SK-N-SH (cell line): Measurements from ENCODE around the gene DLG2. TPM values are rescaled to one million over a fixed set of nuclear protein-coding genes. Genes with fewer than 3 reads are reported as not detected.

Experiments used
- CTCF ChIA-PET: fragments of 300-600, 350-600 bp; formaldehyde crosslinking; extraction: SDS; loops from one replicate; lab custom pipeline; 2021; lab: Yijun Ruan, JAX
- POLR2A ChIA-PET: fragments of 350-600 bp; sonication (Branson Sonifier 250); formaldehyde crosslinking; extraction: SDS; loops from one replicate; lab custom pipeline; 2020; ENCODE audit warnings: antibody characterized with exemption, inconsistent platforms; lab: Yijun Ruan, JAX
- DNase-seq: peaks from one replicate; pipeline ENCODE4 v3.0.0; 2012
- H2AFZ ChIP-seq: fragments of 200-600 bp; sonication (generic); 2 replicates; pipeline ENCODE4 v1.8.1; 2016; ENCODE audit warnings: antibody characterized with exemption, mild to moderate bottlenecking, low read depth
- H3F3A ChIP-seq: fragments of 200-600 bp; sonication (generic); replicated peaks from 2 replicates; pipeline ENCODE3; 2016; ENCODE audit warnings: antibody characterized with exemption, mild to moderate bottlenecking; ENCODE audit not compliant: insufficient read depth
- H3K27ac ChIP-seq, 2 experiments: fragments of 200-500 bp in 1 of 2; fragments of 200-600 bp in 1 of 2; sonication (Bioruptor generic) in 1 of 2; sonication (generic), shearing (Covaris generic) in 1 of 2; 2 replicates each; pipeline versions ENCODE4 v1.5.1 to v1.6.1; 2014 to 2016; ENCODE audit warnings: low read depth in 2 of 2, inconsistent platforms in 1 of 2, low read length in 1 of 2, mild to moderate bottlenecking in 1 of 2, mixed read lengths in 1 of 2
- H3K27me3 ChIP-seq: fragments of 200-600 bp; sonication (generic), shearing (Covaris generic); 2 replicates; pipeline ENCODE4 v1.6.1; 2016; ENCODE audit warnings: mixed run types; ENCODE audit not compliant: insufficient read depth
- H3K36me3 ChIP-seq, 2 experiments: fragments of 200-500 bp in 1 of 2; fragments of 200-600 bp in 1 of 2; sonication (Bioruptor generic) in 1 of 2; sonication (generic) in 1 of 2; replicated peaks in 1 of 2; 2 replicates each; pipeline versions ENCODE3 to v1.5.1; 2014 to 2016; ENCODE audit warnings: low read length in 1 of 2, mild to moderate bottlenecking in 1 of 2; ENCODE audit not compliant: insufficient read depth in 2 of 2, control insufficient read depth in 1 of 2
- H3K4me1 ChIP-seq, 2 experiments: fragments of 200-500 bp in 1 of 2; fragments of 200-600 bp in 1 of 2; sonication (Bioruptor generic) in 1 of 2; sonication (generic), shearing (Covaris generic) in 1 of 2; 2 replicates each; pipeline versions ENCODE4 v1.5.1 to v1.6.1; 2014 to 2016; ENCODE audit warnings: low read depth in 1 of 2, low read length in 1 of 2, mixed run types in 1 of 2; ENCODE audit not compliant: insufficient read depth in 2 of 2, control insufficient read depth in 1 of 2
- H3K4me2 ChIP-seq: fragments of 200-600 bp; sonication (generic), shearing (Covaris generic); 2 replicates; pipeline ENCODE4 v1.6.1; 2017; ENCODE audit warnings: mixed run types
- H3K4me3 ChIP-seq, 2 experiments: fragments of 200-500 bp in 1 of 2; fragments of 200-600 bp in 1 of 2; sonication (Bioruptor generic) in 1 of 2; sonication (generic), shearing (Covaris generic) in 1 of 2; 2 replicates each; pipeline versions ENCODE4 v1.5.1 to v1.8.1; 2014 to 2016; ENCODE audit warnings: low read depth in 2 of 2, inconsistent platforms in 1 of 2, low read length in 1 of 2, mild to moderate bottlenecking in 1 of 2, mixed read lengths in 1 of 2, moderate library complexity in 1 of 2
- H3K79me2 ChIP-seq: fragments of 200-600 bp; sonication (generic); 2 replicates; pipeline ENCODE4 v1.8.1; 2017; ENCODE audit warnings: mild to moderate bottlenecking; ENCODE audit not compliant: insufficient read depth
- H3K9ac ChIP-seq: fragments of 200-600 bp; sonication (generic); 2 replicates; pipeline ENCODE4 v1.6.1; 2017; ENCODE audit warnings: mixed run types
- H3K9me2 ChIP-seq: fragments of 200-600 bp; sonication (generic); 2 replicates; pipeline ENCODE4 v1.6.1; 2017; ENCODE audit warnings: mixed run types
- H3K9me3 ChIP-seq: fragments of 200-600 bp; sonication (generic); 2 replicates; pipeline ENCODE4 v1.6.1; 2017; ENCODE audit warnings: mixed run types, mild to moderate bottlenecking, moderate library complexity
- H4K20me1 ChIP-seq: fragments of 200-600 bp; sonication (generic); 2 replicates; pipeline ENCODE4 v1.6.1; 2017; ENCODE audit warnings: mild to moderate bottlenecking, mixed run types; ENCODE audit not compliant: insufficient read depth
- EP300 ChIP-seq, 2 experiments: IDR thresholded peaks; 2 replicates each; pipeline versions ENCODE4 v1.4.0 to v1.6.1; 2012; ENCODE audit warnings: borderline replicate concordance in 1 of 2, low read depth in 1 of 2, low read length in 1 of 2
- EZH2phosphoT487 ChIP-seq: fragments of 200-600 bp; sonication (generic); IDR thresholded peaks from 2 replicates; pipeline ENCODE4 v1.6.1; 2017; ENCODE audit warnings: low read depth, mixed run types, mild to moderate bottlenecking, antibody characterized with exemption, moderate library complexity, borderline replicate concordance
- FOXJ3 ChIP-seq: sonication (generic); formaldehyde crosslinking; IDR thresholded peaks from 2 replicates; pipeline ENCODE4 v1.5.1; 2020; ENCODE audit warnings: mild to moderate bottlenecking, missing genetic modification reagents
- GABPA ChIP-seq: IDR thresholded peaks from 2 replicates; pipeline ENCODE4 v1.4.0; 2012; ENCODE audit warnings: low read depth, mild to moderate bottlenecking
- GATA2 ChIP-seq: sonication (generic); formaldehyde crosslinking; IDR thresholded peaks from 2 replicates; pipeline ENCODE4 v1.5.0; 2020; ENCODE audit warnings: mild to moderate bottlenecking, missing genetic modification reagents
- PBX3 ChIP-seq: IDR thresholded peaks from 2 replicates; pipeline ENCODE4; 2012
- POLR2AphosphoS5 ChIP-seq: IDR thresholded peaks from 2 replicates; pipeline ENCODE4 v1.6.1; 2012; ENCODE audit warnings: low read depth, low read length
- RFX5 ChIP-seq: IDR thresholded peaks from 2 replicates; pipeline ENCODE4 v1.6.1; 2012; ENCODE audit warnings: mild to moderate bottlenecking, improper control_type of control experiment, low read length
- RXRA ChIP-seq: IDR thresholded peaks from 2 replicates; pipeline ENCODE4 v1.4.0; 2012; ENCODE audit warnings: low read depth, mild to moderate bottlenecking, borderline replicate concordance
- TAF1 ChIP-seq: IDR thresholded peaks from 2 replicates; pipeline ENCODE4 v1.6.1; 2012; ENCODE audit warnings: low read depth, mild to moderate bottlenecking, low read length, moderate library complexity, borderline replicate concordance
- TCF12 ChIP-seq: IDR thresholded peaks from 2 replicates; pipeline ENCODE4 v1.4.0; 2012
- USF1 ChIP-seq: IDR thresholded peaks from 2 replicates; pipeline ENCODE4 v1.4.0; 2012; ENCODE audit warnings: low read depth, borderline replicate concordance
- USF2 ChIP-seq: fragments of 150-350 bp; IDR thresholded peaks from 2 replicates; pipeline ENCODE4 v1.6.1; 2017; ENCODE audit warnings: antibody characterized with exemption, low read length, low read depth, borderline replicate concordance
- WGBS: methylation state at CpG from one replicate; pipeline ENCODE4 v1.1.6; 2017; ENCODE audit warnings: low lambda C conversion rate; 5-methylcytosine and 5-hydroxymethylcytosine counted together
- polyA plus RNA-seq, 3 experiments: library from polyadenylated mRNA; depleted of rRNA; stranded (reverse); fragments of >200 nt; gene quantifications; 2 replicates each; pipeline ENCODE4 v1.2.3, GENCODE V29; 2012

The DLG2 gene
- polyA plus RNA-seq, 1 of the 3 experiments (the other 2 are of a cell fraction): 0.21 TPM

- TF ChIP-seq USF1: no peak
These were observed 761.9 kb downstream of the DLG2 start (continued) for GRCh38 chr11:84865257-84865656.

- no peak overlapping the region for H3K27ac ChIP-seq
- no peak overlapping the region for H3K4me3 ChIP-seq
- ChIA-PET POLR2A (no interaction called here), CTCF (interaction anchor here (1.0 kb wide), 1 partner anchor 15 kb away, joined by 3 read pairs; no protein-coding TSS in a partner anchor)
- H3K36me3 ChIP-seq: no peaks in the 10 kb centered on the region
- H3K79me2 ChIP-seq: no peaks in the 10 kb centered on the region
- H3F3A ChIP-seq: peaks cover 12% of the 10 kb centered on the region
- H4K20me1 ChIP-seq: no peaks in the 10 kb centered on the region
- TF ChIP-seq EP300 (IDR thresholded peaks at IDR 0.05; ENCODE audit: borderline replicate concordance in 1 of 2, low read depth in 1 of 2, low read length in 1 of 2) (no peak), TAF1 (no peak), EZH2phosphoT487 (no peak), PBX3 (no peak), GATA2 (no peak), POLR2AphosphoS5 (no peak)
- no peak overlapping the region for H2AFZ ChIP-seq
- H3K4me2 ChIP-seq: no peak overlapping the region
- H3K9ac ChIP-seq: no peak overlapping the region
- DNase-seq: no peak
- no peaks in the 10 kb centered on the region for H3K9me3 ChIP-seq
- peaks cover 0 to 12% of the 10 kb centered on the region in 2 experiments; a peak in 2 of 4 replicates for H3K4me1 ChIP-seq
- no peaks in the 10 kb centered on the region for H3K27me3 ChIP-seq
- no peaks in the 10 kb centered on the region; the same call in 1 of the 2 replicates for H3K9me2 ChIP-seq
These were observed 769.4 kb downstream of the DLG2 start for GRCh38 chr11:84857746-84858145.

GRCh38 chr11:84855508-84856245 lies 771.5 kb downstream of the DLG2 start:
- Histone ChIP-seq H3K27me3 (no peaks in the 10 kb centered on the region), H3K4me1 (peaks cover 0 to 12% of the 10 kb centered on the region in 2 experiments; a peak in 2 of 4 replicates), H3K36me3 (no peaks in the 10 kb centered on the region), H3K4me3 (no peak overlapping the region), H3K9me2 (no peaks in the 10 kb centered on the region; the same call in 1 of the 2 replicates), H3K27ac (peak overlapping the region in 1 of 2 experiments; percentile 39; a peak in 2 of 4 replicates), H3K79me2 (no peaks in the 10 kb centered on the region), H3K9me3 (no peaks in the 10 kb centered on the region), H3F3A (peaks cover 12% of the 10 kb centered on the region), H3K9ac (no peak overlapping the region), H4K20me1 (no peaks in the 10 kb centered on the region), H3K4me2 (peak overlapping the region; percentile 45), H2AFZ (peak overlapping the region; percentile 70)
- ChIA-PET CTCF (no interaction called here), POLR2A (no interaction called here)
- TF ChIP-seq GABPA: no peak
- 0 out of 2 replicates have a peak, but pooled peaks have one; percentile 22 for TF ChIP-seq TCF12
- no peak for TF ChIP-seq POLR2AphosphoS5
- no peak for TF ChIP-seq USF2
- TF ChIP-seq EP300 (IDR thresholded peaks at IDR 0.05; ENCODE audit: borderline replicate concordance in 1 of 2, low read depth in 1 of 2, low read length in 1 of 2): no peak
- no peak for TF ChIP-seq FOXJ3 (CRISPR knock-in tag)
- TF ChIP-seq TAF1: no peak
- 0 out of 2 replicates have a peak, but pooled peaks have one; percentile 5 for TF ChIP-seq RXRA
- TF ChIP-seq RFX5: no peak
- DNase-seq: no peak
- WGBS: 10% methylated on average over 3 of the region's 3 CpGs
